VCaP (cell line): ENCODE results near the gene ADAD1.

Experiments
- H3K27ac ChIP-seq: fragments of 450-650 bp; 2 replicates; pipeline ENCODE4 v1.5.1; 2017
- CTCF ChIP-seq: fragments of 450-650 bp; conservative IDR thresholded peaks from 2 replicates; pipeline ENCODE4 v1.5.1; 2017; ENCODE audit warnings: mild to moderate bottlenecking, moderate library complexity

The ADAD1 gene

DNA sequence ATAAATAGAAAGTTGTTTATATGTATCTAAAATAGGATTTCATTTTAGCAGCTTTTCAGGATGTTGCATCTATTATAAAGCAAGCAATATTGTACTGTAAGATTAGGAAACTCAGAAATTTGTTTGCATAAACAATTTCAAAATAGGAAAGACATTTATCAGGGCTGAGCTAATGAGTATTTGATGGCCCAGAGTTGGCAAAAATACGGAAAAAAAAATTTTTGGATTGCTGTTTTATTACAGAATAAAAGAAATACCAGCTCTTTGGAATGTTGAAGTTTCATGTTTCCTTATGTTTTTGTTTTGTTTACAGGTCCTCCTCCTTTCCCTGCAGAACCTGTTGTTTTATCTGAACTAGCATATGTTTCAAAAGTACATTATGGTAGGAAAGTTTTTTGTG is 14.5 kb downstream of the ADAD1 start:
- no peak overlapping the region for H3K27ac ChIP-seq
- TF ChIP-seq CTCF: no peak

DNA sequence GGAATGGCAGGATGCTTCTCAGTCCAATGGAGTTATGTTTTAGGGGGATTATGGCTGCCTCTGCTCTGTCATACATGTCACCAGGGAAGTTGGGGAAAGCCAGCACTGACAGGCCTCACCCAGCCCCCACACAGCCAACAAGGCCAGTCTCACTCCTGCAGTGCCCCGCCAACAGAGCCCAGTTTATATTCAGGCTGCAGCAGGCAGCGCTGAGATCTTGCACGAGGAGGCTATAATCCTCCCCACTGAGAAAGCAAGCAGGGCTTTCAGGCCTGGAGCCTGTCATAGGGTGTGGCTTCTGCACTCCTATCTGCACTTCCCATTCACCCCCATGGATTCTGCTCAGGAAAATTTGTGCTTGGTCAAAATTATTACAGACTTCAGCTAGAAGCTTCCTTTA is 25.1 kb downstream of the ADAD1 start:
- no peak overlapping the region for H3K27ac ChIP-seq
- no peak for TF ChIP-seq CTCF

DNA sequence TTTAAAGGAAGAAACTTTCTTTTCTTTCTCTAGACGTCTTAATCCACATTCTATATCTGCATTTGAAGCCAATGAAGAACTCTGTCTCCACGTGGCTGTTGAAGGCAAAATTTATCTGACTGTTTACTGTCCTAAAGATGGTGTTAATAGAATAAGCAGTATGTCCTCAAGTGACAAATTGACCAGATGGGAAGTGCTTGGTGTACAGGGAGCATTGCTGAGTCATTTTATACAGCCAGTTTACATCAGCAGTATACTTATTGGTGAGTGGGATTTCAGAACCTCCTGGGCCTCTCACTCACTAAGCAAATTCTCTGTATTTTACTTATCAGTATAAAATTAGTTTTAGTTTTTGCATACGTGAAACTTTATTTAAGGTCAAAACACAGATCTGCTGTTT is 33.7 kb downstream of the ADAD1 start:
- no peak overlapping the region for H3K27ac ChIP-seq
- TF ChIP-seq CTCF: no peak

- H3K27ac ChIP-seq: no peak overlapping the region
- no peak for TF ChIP-seq CTCF
Measured at GRCh38 chr4:122423246-122423645, 44.4 kb downstream of the ADAD1 start.

DNA sequence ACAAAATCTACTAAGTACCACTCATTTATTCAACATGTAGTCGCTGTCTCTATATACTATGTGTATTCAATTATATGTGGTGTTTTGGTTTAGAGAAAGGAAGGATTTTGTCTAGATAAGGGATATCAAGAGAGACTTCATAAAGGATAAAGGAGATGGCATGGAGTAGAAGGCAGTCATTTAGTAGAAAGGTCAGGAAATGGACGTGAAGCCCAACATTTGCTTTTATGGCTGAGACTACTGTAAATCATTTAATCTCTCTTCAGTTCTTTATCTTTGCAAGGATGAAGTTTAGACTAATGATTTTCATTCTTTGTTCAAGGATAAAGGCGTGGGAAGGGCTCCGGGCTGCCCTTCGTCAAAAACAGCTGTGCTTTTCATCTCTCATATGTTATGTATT is 52.5 kb downstream of the ADAD1 start:
- H3K27ac ChIP-seq: no peak overlapping the region
- TF ChIP-seq CTCF: no peak

DNA sequence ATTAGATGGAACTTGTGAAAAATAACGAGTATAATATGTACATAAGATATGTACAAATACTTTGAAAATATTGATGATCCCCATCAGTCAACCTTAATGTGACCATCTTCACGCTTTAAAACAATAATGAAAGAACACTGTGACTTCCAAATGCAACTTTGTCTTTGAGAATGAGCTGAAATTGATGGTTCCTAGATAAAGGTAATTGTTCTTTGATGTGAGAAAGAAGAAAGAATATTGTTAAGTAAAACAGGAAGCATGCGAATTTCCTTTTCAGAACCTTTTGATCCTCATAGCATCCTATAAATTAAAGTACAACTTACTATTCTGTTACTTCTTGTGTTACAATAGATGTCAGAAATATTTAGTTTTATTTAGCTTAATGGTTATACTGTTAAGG is 55.5 kb downstream of the ADAD1 start:
- no peak overlapping the region for H3K27ac ChIP-seq
- no peak for TF ChIP-seq CTCF

DNA sequence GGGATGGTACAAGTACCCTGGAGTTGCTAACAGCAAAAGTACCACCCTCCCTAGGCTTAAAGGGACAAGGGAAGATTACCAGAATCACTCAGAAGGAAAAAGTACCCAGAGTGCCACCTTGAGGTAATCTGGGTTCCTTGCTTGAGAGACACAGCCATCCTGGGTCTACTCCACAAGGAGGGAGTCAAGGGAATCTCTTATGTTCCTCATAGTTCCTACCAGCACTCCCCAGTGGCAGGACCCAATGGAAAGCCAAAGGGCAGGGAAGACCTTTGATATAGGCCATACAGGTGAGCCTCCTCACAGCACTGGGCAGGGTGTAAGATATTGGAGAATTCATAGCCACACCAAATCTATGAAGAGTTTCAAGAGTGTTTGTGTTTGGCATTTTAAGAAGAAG is 72.0 kb downstream of the ADAD1 start:
- no peak overlapping the region for H3K27ac ChIP-seq
- TF ChIP-seq CTCF: peak; percentile 42
